GM12891 (cell line): Measurements from ENCODE around the gene CHKA.
A peak's percentile ranks its signal among the peaks of the same experiment; 100 is the strongest.

ENCODE experiments used
- DNase-seq: peaks from one replicate; pipeline ENCODE4 v3.0.0; 2011; ENCODE audit warnings: low spot score; ENCODE audit not compliant: insufficient read length
- FAIRE-seq: peaks from 2 replicates; lab custom pipeline; 2011; peaks lifted over from hg19 to GRCh38; lab: Jason Lieb, UNC
- PAX5 ChIP-seq: IDR thresholded peaks from 2 replicates; pipeline ENCODE4 v1.6.1; 2011; ENCODE audit warnings: low read length, moderate library complexity, mild to moderate bottlenecking; ENCODE audit not compliant: insufficient read depth, severe bottlenecking
- POLR2A ChIP-seq: IDR thresholded peaks from 2 replicates; pipeline ENCODE4 v1.6.1; 2011; ENCODE audit warnings: low read depth, low read length, control low read depth
- POLR2AphosphoS5 ChIP-seq: IDR thresholded peaks from 2 replicates; pipeline ENCODE4 v1.6.1; 2011; ENCODE audit warnings: low read depth, low read length, control low read depth
- POU2F2 ChIP-seq: IDR thresholded peaks from 2 replicates; pipeline ENCODE4 v1.6.1; 2011; ENCODE audit warnings: low read depth, mild to moderate bottlenecking, control low read depth, low read length, moderate library complexity
- SPI1 ChIP-seq: IDR thresholded peaks from 2 replicates; pipeline ENCODE4 v1.6.1; 2011; ENCODE audit warnings: low read depth, low read length, control low read depth
- TAF1 ChIP-seq: IDR thresholded peaks from 2 replicates; pipeline ENCODE4 v1.6.1; 2011; ENCODE audit warnings: low read depth, low read length, control low read depth

The CHKA gene

GRCh38 chr11:68028802-68029545 is 92.2 kb downstream of the CHKA start:
- TF ChIP-seq SPI1 (no peak), PAX5 (no peak), POU2F2 (no peak), POLR2AphosphoS5 (no peak), TAF1 (no peak), POLR2A (no peak)
- FAIRE-seq (no peak), DNase-seq (no peak)

- DNase-seq: no peak
- no peak for TF ChIP-seq POLR2AphosphoS5
- no peak for TF ChIP-seq TAF1
- no peak for TF ChIP-seq SPI1
- no peak for TF ChIP-seq POLR2A
- TF ChIP-seq PAX5: no peak
- TF ChIP-seq POU2F2: no peak
- no peak for FAIRE-seq
Observed at GRCh38 chr11:68027667-68028066, 93.5 kb downstream of the CHKA start.

GRCh38 chr11:68026391-68027105 is 94.6 kb downstream of the CHKA start:
- TF ChIP-seq POLR2A (no peak), POU2F2 (no peak), PAX5 (no peak), TAF1 (no peak), POLR2AphosphoS5 (no peak), SPI1 (no peak)
- FAIRE-seq (no peak), DNase-seq (no peak)

- FAIRE-seq: peak; percentile 16
- TF ChIP-seq POLR2AphosphoS5: no peak
- no peak for TF ChIP-seq PAX5
- no peak for TF ChIP-seq SPI1
- TF ChIP-seq TAF1: no peak
- TF ChIP-seq POLR2A: no peak
- no peak for TF ChIP-seq POU2F2
Observed at GRCh38 chr11:68025047-68025446, 96.1 kb downstream of the CHKA start.

GRCh38 chr11:68024508-68024907 is 96.7 kb downstream of the CHKA start:
- FAIRE-seq: no peak
- no peak for DNase-seq
- no peak for TF ChIP-seq SPI1
- TF ChIP-seq POLR2AphosphoS5: no peak
- no peak for TF ChIP-seq TAF1
- no peak for TF ChIP-seq POU2F2

More at GRCh38 chr11:68025047-68025446, 96.1 kb downstream of the CHKA start:
- no peak for DNase-seq

GRCh38 chr11:68022531-68022930 is 98.7 kb downstream of the CHKA start:
- FAIRE-seq (no peak), DNase-seq (no peak)
- TF ChIP-seq TAF1: no peak
- no peak for TF ChIP-seq POLR2AphosphoS5
- no peak for TF ChIP-seq POU2F2
- TF ChIP-seq POLR2A: no peak
- no peak for TF ChIP-seq SPI1
- TF ChIP-seq PAX5: no peak

- FAIRE-seq: no peak
- no peak for DNase-seq
- TF ChIP-seq PAX5: no peak
- no peak for TF ChIP-seq POLR2A
- TF ChIP-seq SPI1: no peak
- TF ChIP-seq TAF1: no peak
- no peak for TF ChIP-seq POU2F2
- no peak for TF ChIP-seq POLR2AphosphoS5
Observed at GRCh38 chr11:68021167-68021787, 99.9 kb downstream of the CHKA start.

- DNase-seq (no peak), FAIRE-seq (no peak)
- TF ChIP-seq POLR2A (no peak), POU2F2 (no peak), PAX5 (no peak), SPI1 (no peak), TAF1 (no peak), POLR2AphosphoS5 (no peak)
Observed at GRCh38 chr11:68020575-68020974, 100.6 kb downstream of the CHKA start.

- FAIRE-seq (no peak), DNase-seq (no peak)
- TF ChIP-seq TAF1: no peak
- no peak for TF ChIP-seq POLR2AphosphoS5
- TF ChIP-seq POLR2A: no peak
- TF ChIP-seq POU2F2: no peak
- no peak for TF ChIP-seq PAX5
- no peak for TF ChIP-seq SPI1
Observed at GRCh38 chr11:68019486-68019885, 101.7 kb downstream of the CHKA start.
